ENCODE data around the gene WIF1.

Gene WIF1

DNA sequence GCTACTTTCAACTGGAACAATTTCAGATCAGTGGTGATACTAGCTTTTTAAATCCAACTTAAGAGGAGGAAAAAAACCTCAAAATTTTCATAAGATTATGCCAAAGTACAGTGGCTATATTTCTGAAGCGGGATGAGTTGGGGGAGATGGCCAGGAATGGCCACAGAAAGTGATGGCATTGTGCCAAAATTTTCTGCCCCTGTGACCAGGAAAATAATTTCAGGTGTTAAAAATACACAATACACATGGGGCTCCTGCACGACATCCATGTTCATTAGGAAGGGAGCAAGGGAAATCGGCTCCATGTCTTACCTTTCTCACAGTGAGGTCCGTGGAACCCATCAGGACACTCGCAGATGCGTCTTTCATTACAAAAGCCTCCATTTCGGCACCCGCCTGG, 53.7 kb downstream of the WIF1 start:
- TF ChIP-seq, protein P1, sequence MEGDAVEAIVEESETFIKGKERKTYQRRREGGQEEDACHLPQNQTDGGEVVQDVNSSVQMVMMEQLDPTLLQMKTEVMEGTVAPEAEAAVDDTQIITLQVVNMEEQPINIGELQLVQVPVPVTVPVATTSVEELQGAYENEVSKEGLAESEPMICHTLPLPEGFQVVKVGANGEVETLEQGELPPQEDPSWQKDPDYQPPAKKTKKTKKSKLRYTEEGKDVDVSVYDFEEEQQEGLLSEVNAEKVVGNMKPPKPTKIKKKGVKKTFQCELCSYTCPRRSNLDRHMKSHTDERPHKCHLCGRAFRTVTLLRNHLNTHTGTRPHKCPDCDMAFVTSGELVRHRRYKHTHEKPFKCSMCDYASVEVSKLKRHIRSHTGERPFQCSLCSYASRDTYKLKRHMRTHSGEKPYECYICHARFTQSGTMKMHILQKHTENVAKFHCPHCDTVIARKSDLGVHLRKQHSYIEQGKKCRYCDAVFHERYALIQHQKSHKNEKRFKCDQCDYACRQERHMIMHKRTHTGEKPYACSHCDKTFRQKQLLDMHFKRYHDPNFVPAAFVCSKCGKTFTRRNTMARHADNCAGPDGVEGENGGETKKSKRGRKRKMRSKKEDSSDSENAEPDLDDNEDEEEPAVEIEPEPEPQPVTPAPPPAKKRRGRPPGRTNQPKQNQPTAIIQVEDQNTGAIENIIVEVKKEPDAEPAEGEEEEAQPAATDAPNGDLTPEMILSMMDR (IDR thresholded peaks at IDR 0.05), result no peak

DNA sequence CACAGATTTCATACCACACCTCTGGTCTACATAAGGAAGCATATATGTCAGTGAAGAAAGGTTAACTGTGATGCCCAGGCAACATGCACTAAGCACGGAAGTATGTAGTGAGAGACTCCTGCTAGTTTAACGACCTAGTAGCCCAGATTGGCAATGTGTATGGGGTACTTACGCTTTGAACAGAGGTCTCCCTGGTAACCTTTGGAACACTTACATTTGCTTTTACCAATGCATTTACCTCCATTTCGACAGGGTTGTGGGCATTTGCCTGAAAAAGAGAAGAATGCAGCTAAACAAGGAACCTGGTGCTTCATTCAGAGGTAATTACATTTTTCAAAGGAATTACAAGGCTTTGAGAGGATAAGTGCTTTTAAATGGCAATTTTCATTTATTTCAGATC, 65.2 kb downstream of the WIF1 start:
- TF ChIP-seq, protein P1 (IDR thresholded peaks at IDR 0.05), result no peak

DNA sequence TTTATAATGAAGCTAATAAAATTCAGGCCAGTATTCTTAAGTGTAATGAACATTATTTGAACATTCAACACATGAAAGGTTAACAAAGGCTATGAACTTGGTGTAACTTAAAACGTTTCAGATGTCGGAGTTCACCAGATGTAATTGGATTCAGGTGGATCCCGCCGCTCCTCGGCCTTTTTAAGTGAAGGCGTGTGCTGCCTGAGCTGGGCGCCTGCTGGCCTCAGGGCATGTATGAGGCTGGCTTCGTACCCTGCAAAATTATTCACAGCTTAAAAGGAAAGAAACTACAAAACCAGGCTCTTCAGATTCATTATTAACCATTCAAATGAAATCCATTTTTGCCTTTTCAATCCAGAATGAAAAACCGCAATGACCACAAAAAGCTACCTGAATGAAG, 69.9 kb downstream of the WIF1 start:
- TF ChIP-seq, protein P1 (IDR thresholded peaks at IDR 0.05), result no peak

DNA sequence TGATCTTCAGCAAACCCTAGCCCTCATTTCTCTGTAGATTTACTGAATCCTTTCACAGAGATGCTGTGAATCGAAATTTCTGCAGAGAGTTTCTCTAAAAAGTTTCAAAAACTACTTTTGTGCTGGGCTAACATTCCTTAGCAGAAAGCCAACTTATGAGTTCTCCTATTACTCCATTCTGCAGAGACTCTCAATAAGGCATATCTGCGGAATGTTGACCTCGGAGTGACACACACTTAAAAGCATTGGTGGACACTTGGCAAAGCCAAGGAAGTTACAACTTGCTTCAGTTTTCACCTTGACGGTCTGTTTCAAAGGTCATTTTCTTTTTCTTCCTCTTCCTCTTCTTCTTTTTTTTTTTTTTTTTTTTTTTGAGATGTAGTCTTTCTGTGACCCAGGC, 75.8 kb downstream of the WIF1 start:
- TF ChIP-seq, protein P1 (IDR thresholded peaks at IDR 0.05), result no peak

DNA sequence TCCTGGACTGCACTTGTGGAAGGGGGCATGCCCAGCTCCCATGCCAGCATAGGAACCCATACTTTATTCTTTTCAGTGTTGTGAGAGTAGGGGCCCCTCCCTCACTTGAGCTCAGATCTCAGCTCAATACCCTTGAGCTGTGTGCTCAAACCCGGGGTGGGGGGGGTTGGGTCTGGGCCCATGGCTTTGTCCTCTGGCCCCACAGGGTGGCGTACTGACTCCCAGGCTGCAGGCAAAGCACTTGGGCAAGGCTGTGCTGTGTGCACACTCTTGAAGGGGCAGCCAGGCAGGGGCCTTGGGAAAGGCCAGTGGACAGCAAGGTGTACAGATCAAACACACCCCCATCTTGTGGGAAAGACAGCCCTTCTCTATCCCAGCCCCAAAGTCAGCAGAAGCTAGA, 81.8 kb downstream of the WIF1 start:
- TF ChIP-seq, protein P1 (IDR thresholded peaks at IDR 0.05), result no peak

DNA sequence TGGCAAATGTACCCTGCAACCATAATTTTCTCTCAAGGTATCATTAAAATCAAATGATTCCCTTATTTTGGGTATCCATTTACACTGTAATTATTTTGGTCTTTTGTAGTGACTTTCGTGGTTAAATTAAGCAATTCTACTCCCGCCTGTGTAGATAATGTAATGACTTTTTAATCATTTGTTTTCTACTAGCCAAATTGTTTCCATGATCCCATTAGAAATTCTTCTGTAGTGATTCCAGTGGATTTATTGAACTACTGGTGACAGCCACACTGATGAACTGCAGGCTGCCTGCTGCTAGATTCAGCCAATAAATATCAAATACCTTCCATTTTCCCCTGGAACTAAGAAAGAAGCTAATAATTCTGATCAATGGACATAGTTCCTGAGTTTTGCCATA, 96.0 kb downstream of the WIF1 start:
- TF ChIP-seq, protein P1 (IDR thresholded peaks at IDR 0.05), result no peak

DNA sequence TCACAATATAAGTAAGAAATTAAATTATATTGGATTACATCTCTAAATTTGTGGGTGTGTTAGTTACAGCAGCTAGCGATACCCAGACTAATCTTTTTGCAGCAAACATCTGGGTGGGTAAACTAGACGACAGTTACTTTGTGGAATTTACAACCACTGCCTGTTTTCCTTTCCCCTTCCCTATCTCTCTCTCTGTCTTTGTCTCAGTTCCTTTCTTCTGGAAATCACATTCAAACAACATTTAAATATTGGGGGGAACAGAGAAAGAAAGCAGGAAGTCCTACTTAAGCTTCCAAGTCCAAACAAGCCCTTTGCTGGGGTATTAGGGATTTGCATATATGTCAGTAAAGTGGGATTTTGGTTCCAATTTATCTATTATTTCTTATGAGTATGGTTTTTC, 97.6 kb downstream of the WIF1 start:
- TF ChIP-seq, protein P1 (IDR thresholded peaks at IDR 0.05), result no peak

DNA sequence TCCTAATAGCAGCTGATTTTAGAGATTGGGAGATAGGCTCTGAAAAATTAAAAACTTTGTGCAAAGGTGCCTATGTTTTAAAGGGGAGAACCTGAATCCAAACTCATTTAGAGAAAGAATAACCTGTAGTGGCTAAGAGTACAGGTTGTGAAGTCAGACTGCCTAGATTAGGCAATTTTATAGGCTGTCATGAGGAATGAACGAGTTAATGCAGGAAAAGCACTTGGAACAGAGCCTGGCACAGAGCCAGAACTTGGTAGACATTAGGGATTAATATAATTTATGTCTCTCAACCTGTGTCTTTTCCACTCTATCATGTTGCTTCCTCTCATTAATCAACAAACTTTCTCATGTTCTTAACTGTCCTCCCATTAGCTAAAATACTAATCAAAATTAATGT, 98.1 kb downstream of the WIF1 start:
- TF ChIP-seq, protein P1 (IDR thresholded peaks at IDR 0.05), result no peak
